ENCODE data around the gene TRPM2. TPM values are rescaled to one million over a fixed set of nuclear protein-coding genes. Genes with fewer than 3 reads are reported as not detected.

The TRPM2 gene
- total and polyA plus RNA-seq, 2 of the 13 experiments (the other 11 are each of a cell fraction or from before 2014, with no cell fraction given), result 0.07 to 0.20 TPM

DNA sequence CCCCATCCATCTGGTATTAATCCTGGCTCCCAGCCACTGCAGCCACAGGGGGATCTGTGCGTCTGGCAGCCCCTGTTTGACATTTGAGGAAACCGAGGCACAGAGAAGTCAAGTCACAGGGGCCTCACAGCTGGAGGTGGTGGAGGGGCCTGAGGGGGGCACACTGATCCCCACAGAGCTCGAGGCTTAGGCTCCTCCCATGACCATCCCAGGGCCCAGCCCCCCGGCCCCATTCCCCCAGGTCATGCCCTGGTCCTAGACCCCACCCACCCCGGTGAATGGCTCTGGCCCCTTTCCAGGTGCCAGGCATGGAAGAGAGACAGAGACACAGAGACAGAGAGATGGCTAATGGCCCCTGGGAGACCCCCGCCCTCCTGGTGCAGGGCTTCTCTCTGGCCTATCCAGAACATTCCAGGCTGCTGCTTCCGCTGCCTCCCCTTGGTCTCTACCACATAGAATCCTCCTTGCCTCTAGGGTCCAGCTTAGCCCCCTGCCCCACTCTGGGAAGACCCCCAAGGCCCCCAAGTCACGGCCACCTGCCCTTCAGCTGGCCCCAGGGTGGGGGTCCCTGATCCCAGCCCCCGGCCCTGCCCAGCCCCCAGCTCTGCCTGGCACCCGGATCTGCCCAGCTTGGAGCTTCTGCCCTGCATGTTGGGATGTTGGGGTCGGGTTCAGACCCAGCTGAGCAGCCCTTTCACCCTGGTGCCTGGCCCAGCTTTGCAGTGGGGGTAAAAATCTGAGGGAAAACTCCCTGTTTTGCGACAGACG, 72.7 kb downstream of the TRPM2 start:
- no TSS peak for BruUV-seq (replicated peaks)
- Histone ChIP-seq H3K27ac (ENCODE audit: extremely low read length, insufficient read depth, low read length) (no peak overlapping the region), H3K27me3 (ENCODE audit: control insufficient read depth in 1 of 2, insufficient read depth in 2 of 2, low read length in 2 of 2) (peaks cover 1 to 11% of the 10 kb centered on the region in 2 experiments; a peak in 3 of 5 replicates), H3K4me3 (replicated peaks in 1 of 3; ENCODE audit: insufficient read depth in 1 of 3, low read depth in 2 of 3, low read length in 3 of 3) (no peak overlapping the region), H3K79me2 (ENCODE audit: insufficient read depth, low read length) (no peaks in the 10 kb centered on the region), H3K4me1 (ENCODE audit: insufficient read depth, low read length) (no peaks in the 10 kb centered on the region), H3K9me3 (ENCODE audit: low read length) (peaks cover 6% of the 10 kb centered on the region; the same call in 1 of the 2 replicates), H2AFZ (ENCODE audit: low read length) (no peak overlapping the region), H3K9ac (ENCODE audit: insufficient read depth, low read depth, low read length) (no peak overlapping the region), H4K20me1 (ENCODE audit: insufficient read depth, low read length) (no peaks in the 10 kb centered on the region), H3K36me3 (replicated peaks in 1 of 2; ENCODE audit: control insufficient read depth in 1 of 2, insufficient read depth in 2 of 2, low read length in 2 of 2) (no peaks in the 10 kb centered on the region), H3K4me2 (ENCODE audit: low read depth, low read length) (no peak overlapping the region)
- ChIA-PET CTCF (ENCODE audit: low intra/inter-chr PET ratio, low total read pairs) (no interaction called here), POLR2A (no interaction called here)
- in situ Hi-C loops (cut with HindIII; ENCODE audit: extremely low pct_ligation_motif_present, low pct_unique_long_range_greater_than_20kb) (loop anchor here (5.0 kb wide), 1 partner anchor 49 kb away; no protein-coding TSS in a partner anchor), intact Hi-C loops (cut with micrococcal nuclease; ENCODE audit: unreplicated experiment) (no loop called here)
- ATAC-seq (no peak), FAIRE-seq (no peak), DNase-seq (ENCODE audit: low spot score) (no peak)
- 18% methylated on average over 4 of the region's 13 CpGs for WGBS (ENCODE audit: low lambda C conversion rate)
- TF ChIP-seq, protein P1, sequence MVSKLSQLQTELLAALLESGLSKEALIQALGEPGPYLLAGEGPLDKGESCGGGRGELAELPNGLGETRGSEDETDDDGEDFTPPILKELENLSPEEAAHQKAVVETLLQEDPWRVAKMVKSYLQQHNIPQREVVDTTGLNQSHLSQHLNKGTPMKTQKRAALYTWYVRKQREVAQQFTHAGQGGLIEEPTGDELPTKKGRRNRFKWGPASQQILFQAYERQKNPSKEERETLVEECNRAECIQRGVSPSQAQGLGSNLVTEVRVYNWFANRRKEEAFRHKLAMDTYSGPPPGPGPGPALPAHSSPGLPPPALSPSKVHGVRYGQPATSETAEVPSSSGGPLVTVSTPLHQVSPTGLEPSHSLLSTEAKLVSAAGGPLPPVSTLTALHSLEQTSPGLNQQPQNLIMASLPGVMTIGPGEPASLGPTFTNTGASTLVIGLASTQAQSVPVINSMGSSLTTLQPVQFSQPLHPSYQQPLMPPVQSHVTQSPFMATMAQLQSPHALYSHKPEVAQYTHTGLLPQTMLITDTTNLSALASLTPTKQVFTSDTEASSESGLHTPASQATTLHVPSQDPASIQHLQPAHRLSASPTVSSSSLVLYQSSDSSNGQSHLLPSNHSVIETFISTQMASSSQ (IDR thresholded peaks at IDR 0.05; ENCODE audit: low read depth), result no peak
- TF ChIP-seq, protein P1 (CRISPR knock-in tag; IDR thresholded peaks at IDR 0.05; ENCODE audit: borderline replicate concordance), result no peak
- TF ChIP-seq, protein P2, sequence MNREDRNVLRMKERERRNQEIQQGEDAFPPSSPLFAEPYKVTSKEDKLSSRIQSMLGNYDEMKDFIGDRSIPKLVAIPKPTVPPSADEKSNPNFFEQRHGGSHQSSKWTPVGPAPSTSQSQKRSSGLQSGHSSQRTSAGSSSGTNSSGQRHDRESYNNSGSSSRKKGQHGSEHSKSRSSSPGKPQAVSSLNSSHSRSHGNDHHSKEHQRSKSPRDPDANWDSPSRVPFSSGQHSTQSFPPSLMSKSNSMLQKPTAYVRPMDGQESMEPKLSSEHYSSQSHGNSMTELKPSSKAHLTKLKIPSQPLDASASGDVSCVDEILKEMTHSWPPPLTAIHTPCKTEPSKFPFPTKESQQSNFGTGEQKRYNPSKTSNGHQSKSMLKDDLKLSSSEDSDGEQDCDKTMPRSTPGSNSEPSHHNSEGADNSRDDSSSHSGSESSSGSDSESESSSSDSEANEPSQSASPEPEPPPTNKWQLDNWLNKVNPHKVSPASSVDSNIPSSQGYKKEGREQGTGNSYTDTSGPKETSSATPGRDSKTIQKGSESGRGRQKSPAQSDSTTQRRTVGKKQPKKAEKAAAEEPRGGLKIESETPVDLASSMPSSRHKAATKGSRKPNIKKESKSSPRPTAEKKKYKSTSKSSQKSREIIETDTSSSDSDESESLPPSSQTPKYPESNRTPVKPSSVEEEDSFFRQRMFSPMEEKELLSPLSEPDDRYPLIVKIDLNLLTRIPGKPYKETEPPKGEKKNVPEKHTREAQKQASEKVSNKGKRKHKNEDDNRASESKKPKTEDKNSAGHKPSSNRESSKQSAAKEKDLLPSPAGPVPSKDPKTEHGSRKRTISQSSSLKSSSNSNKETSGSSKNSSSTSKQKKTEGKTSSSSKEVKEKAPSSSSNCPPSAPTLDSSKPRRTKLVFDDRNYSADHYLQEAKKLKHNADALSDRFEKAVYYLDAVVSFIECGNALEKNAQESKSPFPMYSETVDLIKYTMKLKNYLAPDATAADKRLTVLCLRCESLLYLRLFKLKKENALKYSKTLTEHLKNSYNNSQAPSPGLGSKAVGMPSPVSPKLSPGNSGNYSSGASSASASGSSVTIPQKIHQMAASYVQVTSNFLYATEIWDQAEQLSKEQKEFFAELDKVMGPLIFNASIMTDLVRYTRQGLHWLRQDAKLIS (CRISPR knock-in tag; IDR thresholded peaks at IDR 0.05), result no peak
- TF ChIP-seq STAG1 (CRISPR knock-in tag; IDR thresholded peaks at IDR 0.05), result no peak
- no peak for TF ChIP-seq NFIB (CRISPR knock-in tag; IDR thresholded peaks at IDR 0.05; ENCODE audit: borderline replicate concordance)

All from HepG2 (cell line).